ENCODE measurements around the gene DGCR6L.

DNA sequence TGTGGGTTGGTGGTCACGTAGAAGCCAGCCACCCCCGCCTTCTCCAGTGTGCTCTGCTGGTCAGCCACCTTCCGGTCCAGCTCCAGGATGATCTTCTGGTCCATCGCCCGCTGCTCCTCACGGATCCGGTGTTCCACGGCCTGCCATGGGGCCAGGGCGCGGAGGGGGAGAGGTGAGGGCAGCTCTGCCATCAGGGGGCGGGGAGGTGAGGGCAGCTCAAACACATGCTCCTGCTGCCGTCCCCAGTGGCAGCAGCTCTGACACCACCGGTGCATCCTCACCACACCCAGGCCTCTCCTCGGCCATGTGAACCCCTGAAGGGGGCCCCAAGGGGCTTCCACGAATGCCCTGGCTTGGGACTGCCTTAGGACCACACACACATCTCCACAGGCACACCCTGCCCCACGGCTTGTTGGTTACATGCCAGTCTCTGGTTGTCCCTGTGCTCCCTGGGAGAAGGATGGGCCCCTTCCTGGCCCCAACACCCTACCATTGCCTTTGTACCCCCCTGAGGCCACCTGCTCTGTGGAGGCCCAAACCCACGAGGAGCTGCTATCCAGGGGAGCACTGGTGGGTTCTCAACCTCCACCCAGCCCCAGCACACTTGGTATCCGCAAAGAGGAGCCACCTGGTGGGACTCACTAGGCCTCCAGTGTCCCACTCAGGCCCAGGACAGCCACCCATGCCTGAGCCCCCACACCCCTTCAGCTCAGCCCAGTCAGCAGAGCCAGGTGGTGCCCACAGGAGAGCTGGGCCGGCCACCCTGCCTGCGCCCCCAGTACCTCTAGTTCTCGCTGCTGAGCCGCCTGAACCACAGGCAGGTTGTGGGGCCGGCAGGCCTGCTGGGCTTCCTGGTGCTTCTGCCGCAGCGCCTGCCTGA lies 4.3 kb downstream of the DGCR6L start:
- TF ChIP-seq, protein P1, sequence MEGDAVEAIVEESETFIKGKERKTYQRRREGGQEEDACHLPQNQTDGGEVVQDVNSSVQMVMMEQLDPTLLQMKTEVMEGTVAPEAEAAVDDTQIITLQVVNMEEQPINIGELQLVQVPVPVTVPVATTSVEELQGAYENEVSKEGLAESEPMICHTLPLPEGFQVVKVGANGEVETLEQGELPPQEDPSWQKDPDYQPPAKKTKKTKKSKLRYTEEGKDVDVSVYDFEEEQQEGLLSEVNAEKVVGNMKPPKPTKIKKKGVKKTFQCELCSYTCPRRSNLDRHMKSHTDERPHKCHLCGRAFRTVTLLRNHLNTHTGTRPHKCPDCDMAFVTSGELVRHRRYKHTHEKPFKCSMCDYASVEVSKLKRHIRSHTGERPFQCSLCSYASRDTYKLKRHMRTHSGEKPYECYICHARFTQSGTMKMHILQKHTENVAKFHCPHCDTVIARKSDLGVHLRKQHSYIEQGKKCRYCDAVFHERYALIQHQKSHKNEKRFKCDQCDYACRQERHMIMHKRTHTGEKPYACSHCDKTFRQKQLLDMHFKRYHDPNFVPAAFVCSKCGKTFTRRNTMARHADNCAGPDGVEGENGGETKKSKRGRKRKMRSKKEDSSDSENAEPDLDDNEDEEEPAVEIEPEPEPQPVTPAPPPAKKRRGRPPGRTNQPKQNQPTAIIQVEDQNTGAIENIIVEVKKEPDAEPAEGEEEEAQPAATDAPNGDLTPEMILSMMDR (IDR thresholded peaks at IDR 0.05) = no peak
- TF ChIP-seq POLR2AphosphoS5 (IDR thresholded peaks at IDR 0.05) (no peak), POLR2A (IDR thresholded peaks at IDR 0.05) (no peak)

Data from breast epithelium (tissue), 3 donors.